ENCODE data around the gene ZNF550.
"Not testable (repeated sequence)": the region's sequence is repeated elsewhere in the genome, so short reads cannot be mapped to it uniquely, and the experiment has no call there.

DNA sequence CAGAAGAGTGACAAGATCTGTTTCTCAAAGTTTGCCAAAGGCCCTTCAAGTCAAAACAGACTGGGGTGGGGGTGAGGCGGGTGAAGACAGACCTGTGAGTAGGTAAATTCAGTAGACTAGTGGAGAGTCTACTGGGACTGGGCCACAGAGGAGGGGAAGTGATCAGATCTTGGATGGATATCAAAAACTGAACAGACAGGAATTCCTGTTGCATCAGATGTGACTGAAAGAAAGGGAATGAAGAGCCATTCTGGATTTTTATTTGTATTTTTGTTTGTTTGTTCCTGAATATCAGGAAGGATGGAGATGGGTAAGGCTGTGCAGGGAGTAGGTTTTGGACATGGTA, 71.4 kb downstream of the ZNF550 start:
- not testable (repeated sequence) for TF ChIP-seq POLR2A (IDR thresholded peaks at IDR 0.05)
- TF ChIP-seq, protein P1, sequence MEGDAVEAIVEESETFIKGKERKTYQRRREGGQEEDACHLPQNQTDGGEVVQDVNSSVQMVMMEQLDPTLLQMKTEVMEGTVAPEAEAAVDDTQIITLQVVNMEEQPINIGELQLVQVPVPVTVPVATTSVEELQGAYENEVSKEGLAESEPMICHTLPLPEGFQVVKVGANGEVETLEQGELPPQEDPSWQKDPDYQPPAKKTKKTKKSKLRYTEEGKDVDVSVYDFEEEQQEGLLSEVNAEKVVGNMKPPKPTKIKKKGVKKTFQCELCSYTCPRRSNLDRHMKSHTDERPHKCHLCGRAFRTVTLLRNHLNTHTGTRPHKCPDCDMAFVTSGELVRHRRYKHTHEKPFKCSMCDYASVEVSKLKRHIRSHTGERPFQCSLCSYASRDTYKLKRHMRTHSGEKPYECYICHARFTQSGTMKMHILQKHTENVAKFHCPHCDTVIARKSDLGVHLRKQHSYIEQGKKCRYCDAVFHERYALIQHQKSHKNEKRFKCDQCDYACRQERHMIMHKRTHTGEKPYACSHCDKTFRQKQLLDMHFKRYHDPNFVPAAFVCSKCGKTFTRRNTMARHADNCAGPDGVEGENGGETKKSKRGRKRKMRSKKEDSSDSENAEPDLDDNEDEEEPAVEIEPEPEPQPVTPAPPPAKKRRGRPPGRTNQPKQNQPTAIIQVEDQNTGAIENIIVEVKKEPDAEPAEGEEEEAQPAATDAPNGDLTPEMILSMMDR (IDR thresholded peaks at IDR 0.05) = not testable (repeated sequence)

All from ovary (tissue), 3 donors.